ENCODE measurements around the gene MGLL. TPM values are rescaled to one million over a fixed set of nuclear protein-coding genes. Genes with fewer than 3 reads are reported as not detected.

The MGLL gene
- total RNA-seq, 1 donor from 2014 or later: 2.5 TPM

DNA sequence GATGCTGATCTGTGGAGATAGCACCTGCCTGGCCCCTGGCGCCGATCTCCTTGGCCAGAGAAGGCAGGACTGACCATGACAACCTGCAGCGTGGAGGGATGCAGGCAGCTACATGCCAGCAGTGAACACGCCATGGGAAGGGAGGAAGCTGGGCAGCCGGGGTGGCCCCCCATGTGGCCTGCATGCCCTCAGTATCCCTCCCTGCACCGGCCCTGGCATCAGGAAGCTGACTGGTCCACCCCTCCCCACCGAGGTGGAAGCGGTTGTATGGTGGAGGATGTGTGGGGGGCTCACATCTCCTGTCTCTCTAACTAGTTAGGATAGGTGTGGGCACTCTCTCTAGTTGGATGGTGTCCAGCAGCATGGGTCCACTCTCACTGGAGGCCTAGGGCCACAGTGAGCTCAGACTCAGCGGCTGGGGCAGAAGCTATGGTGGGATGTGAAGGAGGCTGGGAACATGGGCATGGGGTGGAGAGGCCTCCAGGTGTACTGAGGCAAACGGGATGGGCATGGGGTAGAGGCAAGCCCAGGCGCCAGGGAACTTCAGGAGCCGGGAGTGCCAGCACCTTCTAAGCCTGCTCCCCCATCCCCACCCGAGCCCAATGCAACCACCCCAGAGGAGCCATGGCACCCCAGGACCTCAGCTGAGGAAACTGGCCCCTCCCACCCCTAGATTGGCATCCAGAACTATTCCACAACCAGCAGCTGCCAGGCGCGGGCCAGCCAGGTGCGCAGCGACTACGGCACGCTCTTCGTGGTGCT, 151.4 kb downstream of the MGLL start:
- Mint-ChIP-seq H3K27me3 (ENCODE audit: low read depth) (no peaks in the 10 kb centered on the region), H3K36me3 (peaks cover 2% of the 10 kb centered on the region), H3K27ac (no peak overlapping the region), H3K4me3 (peak overlapping the region; percentile 76), H3K4me1 (peaks cover 9% of the 10 kb centered on the region), H3K9me3 (no peaks in the 10 kb centered on the region)
- TF ChIP-seq, protein P1, sequence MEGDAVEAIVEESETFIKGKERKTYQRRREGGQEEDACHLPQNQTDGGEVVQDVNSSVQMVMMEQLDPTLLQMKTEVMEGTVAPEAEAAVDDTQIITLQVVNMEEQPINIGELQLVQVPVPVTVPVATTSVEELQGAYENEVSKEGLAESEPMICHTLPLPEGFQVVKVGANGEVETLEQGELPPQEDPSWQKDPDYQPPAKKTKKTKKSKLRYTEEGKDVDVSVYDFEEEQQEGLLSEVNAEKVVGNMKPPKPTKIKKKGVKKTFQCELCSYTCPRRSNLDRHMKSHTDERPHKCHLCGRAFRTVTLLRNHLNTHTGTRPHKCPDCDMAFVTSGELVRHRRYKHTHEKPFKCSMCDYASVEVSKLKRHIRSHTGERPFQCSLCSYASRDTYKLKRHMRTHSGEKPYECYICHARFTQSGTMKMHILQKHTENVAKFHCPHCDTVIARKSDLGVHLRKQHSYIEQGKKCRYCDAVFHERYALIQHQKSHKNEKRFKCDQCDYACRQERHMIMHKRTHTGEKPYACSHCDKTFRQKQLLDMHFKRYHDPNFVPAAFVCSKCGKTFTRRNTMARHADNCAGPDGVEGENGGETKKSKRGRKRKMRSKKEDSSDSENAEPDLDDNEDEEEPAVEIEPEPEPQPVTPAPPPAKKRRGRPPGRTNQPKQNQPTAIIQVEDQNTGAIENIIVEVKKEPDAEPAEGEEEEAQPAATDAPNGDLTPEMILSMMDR (IDR thresholded peaks at IDR 0.05; ENCODE audit: unreplicated experiment): no peak
- DNase-seq (ENCODE audit: low spot score in 2 of 2, unreplicated experiment in 2 of 2): no peak

DNA sequence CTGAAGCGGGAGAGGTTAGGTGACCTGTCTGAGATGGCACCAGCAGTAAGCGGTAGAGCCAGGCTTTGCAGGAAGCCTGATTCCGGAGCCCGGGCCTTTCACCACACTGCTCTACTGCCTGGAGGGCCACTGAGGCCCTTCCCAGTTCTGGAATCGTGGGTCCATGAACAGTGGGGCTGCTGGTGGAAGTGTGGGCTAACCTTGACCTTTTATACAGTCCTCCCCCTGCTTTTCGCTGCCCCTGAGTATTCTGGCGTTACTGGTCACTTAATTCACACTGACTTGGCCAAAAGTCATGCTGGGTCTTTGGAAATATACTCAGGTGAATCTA, 152.1 kb downstream of the MGLL start:
- Mint-ChIP-seq H3K4me3 (peak overlapping the region; percentile 63), H3K4me1 (peaks cover 9% of the 10 kb centered on the region), H3K27ac (no peak overlapping the region), H3K9me3 (no peaks in the 10 kb centered on the region), H3K27me3 (ENCODE audit: low read depth) (no peaks in the 10 kb centered on the region), H3K36me3 (peaks cover 10% of the 10 kb centered on the region)
- no peak for DNase-seq (ENCODE audit: low spot score in 2 of 2, unreplicated experiment in 2 of 2)
- TF ChIP-seq, protein P1 (IDR thresholded peaks at IDR 0.05; ENCODE audit: unreplicated experiment): no peak

GRCh38 chr3:127669541-127670228, 152.6 kb downstream of the MGLL start:
- H3K27ac Mint-ChIP-seq: no peak overlapping the region
- H3K36me3 Mint-ChIP-seq: peaks cover 11% of the 10 kb centered on the region
- TF ChIP-seq, protein P1 (IDR thresholded peaks at IDR 0.05; ENCODE audit: unreplicated experiment): no peak
- H3K27me3 Mint-ChIP-seq (ENCODE audit: low read depth): no peaks in the 10 kb centered on the region
- H3K4me3 Mint-ChIP-seq: no peak overlapping the region
- no peaks in the 10 kb centered on the region for H3K9me3 Mint-ChIP-seq
- H3K4me1 Mint-ChIP-seq: peaks cover 9% of the 10 kb centered on the region
- no peak for DNase-seq (ENCODE audit: low spot score in 2 of 2, unreplicated experiment in 2 of 2)

DNA sequence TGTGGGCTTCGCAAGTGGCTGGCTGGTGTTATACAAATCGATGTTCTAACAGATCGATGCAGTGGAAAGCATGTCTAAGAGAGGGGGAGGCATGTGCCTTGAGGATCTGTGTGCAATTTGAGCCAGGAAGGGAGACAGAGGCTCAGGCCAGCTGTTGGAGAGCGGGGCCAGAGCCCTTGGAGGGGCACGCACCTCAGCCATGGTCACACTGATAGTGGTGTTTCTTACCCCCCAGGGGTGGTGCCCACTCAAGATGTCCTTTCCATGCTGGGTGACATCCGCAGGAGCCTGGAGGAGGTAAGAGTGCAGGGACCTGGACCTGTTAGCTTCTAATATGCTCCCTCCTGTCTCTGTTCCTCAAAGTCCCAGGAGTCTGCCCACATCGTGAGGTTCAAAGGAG, 153.4 kb downstream of the MGLL start:
- TF ChIP-seq, protein P1 (IDR thresholded peaks at IDR 0.05; ENCODE audit: unreplicated experiment): no peak
- Mint-ChIP-seq H3K9me3 (no peaks in the 10 kb centered on the region), H3K27me3 (ENCODE audit: low read depth) (no peaks in the 10 kb centered on the region), H3K36me3 (peaks cover 11% of the 10 kb centered on the region), H3K4me1 (peaks cover 7% of the 10 kb centered on the region), H3K4me3 (no peak overlapping the region), H3K27ac (no peak overlapping the region)
- no peak for DNase-seq (ENCODE audit: low spot score in 2 of 2, unreplicated experiment in 2 of 2)

DNA sequence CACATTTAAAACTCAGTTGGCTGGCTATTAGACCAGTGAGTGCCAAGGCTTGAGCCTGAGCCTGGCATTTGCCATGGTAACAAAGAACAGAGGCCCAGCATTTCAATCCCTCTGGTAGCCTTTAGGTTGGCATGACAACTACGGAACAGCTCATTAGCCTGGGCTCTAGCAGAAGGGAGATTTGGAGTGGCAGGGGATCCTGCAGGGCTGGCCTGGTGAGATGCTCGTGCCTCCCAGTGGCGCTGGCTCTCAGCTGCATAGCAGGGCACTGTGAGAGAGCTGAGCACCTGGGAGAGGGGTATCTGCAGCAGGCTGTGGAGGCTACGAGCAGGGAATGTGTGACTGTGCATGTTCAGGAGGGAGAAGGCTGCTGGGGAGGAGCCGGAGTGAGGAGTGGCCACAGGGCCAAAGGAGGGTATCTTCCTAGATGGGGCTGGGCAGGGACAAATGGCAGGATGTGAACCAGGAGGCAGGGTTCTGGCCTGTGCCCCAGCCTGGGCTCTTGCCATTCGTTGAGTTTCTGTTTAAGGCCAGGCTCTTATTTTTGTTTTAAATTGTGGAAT, 155.1 kb downstream of the MGLL start:
- H3K27ac Mint-ChIP-seq: no peak overlapping the region
- peaks cover 11% of the 10 kb centered on the region for H3K36me3 Mint-ChIP-seq
- peak in 1 of 2 experiments; percentile 36 for DNase-seq (ENCODE audit: low spot score in 2 of 2, unreplicated experiment in 2 of 2)
- no peak overlapping the region for H3K4me3 Mint-ChIP-seq
- H3K27me3 Mint-ChIP-seq (ENCODE audit: low read depth): no peaks in the 10 kb centered on the region
- H3K4me1 Mint-ChIP-seq: peaks cover 2% of the 10 kb centered on the region
- H3K9me3 Mint-ChIP-seq: no peaks in the 10 kb centered on the region
- TF ChIP-seq, protein P1 (IDR thresholded peaks at IDR 0.05; ENCODE audit: unreplicated experiment): no peak

Data from mesothelial cell of epicardium (in vitro differentiated cells).